ENCODE results near the gene VPS37C.
"Not testable (repeated sequence)": the region's sequence is repeated elsewhere in the genome, so short reads cannot be mapped to it uniquely, and the experiment has no call there.

The VPS37C gene

GRCh38 chr11:61161190-61162091, at the start of gene VPS37C:
VPS37C (minus strand) TSS chr11:61161426; CDS start chr11:61138829, 22,597 bp downstream.
- Histone ChIP-seq H3K36me3 (replicated peaks) (peaks cover 6% of the 10 kb centered on the region), H3K4me1 (peaks cover 21% of the 10 kb centered on the region), H3K4me3 (peak within 1 kb of the TSS; percentile 54), H3K27me3 (ENCODE audit: low read depth) (no peaks in the 10 kb centered on the region), H3K9me3 (no peaks in the 10 kb centered on the region; the same call in 1 of the 2 replicates)
- DNase-seq (ENCODE audit: low spot score in 2 of 2), result peak; percentile 72 to 93
- in situ Hi-C loops (cut with MboI; ENCODE audit: low sequenced_read_pairs), result no loop called here

- in situ Hi-C loops (cut with MboI; ENCODE audit: low sequenced_read_pairs); H3K4me1 ChIP-seq; DNase-seq (ENCODE audit: low spot score in 2 of 2): not testable (repeated sequence)
Measured at GRCh38 chr11:61210629-61211028, 49.4 kb upstream of the VPS37C start.

GRCh38 chr11:61207636-61208310, 46.5 kb upstream of the VPS37C start:
- H3K4me3 ChIP-seq; DNase-seq (ENCODE audit: low spot score in 2 of 2); H3K36me3 ChIP-seq (replicated peaks); in situ Hi-C loops (cut with MboI; ENCODE audit: low sequenced_read_pairs); H3K4me1 ChIP-seq; H3K9me3 ChIP-seq; H3K27me3 ChIP-seq (ENCODE audit: low read depth): not testable (repeated sequence)

More at GRCh38 chr11:61210629-61211028, 49.4 kb upstream of the VPS37C start:
- not testable (repeated sequence) for H3K4me3 ChIP-seq; H3K9me3 ChIP-seq; H3K27me3 ChIP-seq (ENCODE audit: low read depth); H3K36me3 ChIP-seq (replicated peaks)

- DNase-seq (ENCODE audit: low spot score in 2 of 2); H3K27me3 ChIP-seq (ENCODE audit: low read depth); H3K4me3 ChIP-seq; H3K9me3 ChIP-seq; in situ Hi-C loops (cut with MboI; ENCODE audit: low sequenced_read_pairs); H3K4me1 ChIP-seq; H3K36me3 ChIP-seq (replicated peaks): not testable (repeated sequence)
Measured at GRCh38 chr11:61204502-61205059, 43.4 kb upstream of the VPS37C start.

GRCh38 chr11:61203873-61204272, 42.6 kb upstream of the VPS37C start:
- H3K4me1 ChIP-seq; H3K9me3 ChIP-seq; in situ Hi-C loops (cut with MboI; ENCODE audit: low sequenced_read_pairs); H3K4me3 ChIP-seq; H3K36me3 ChIP-seq (replicated peaks); DNase-seq (ENCODE audit: low spot score in 2 of 2); H3K27me3 ChIP-seq (ENCODE audit: low read depth): not testable (repeated sequence)

GRCh38 chr11:61202950-61203746, 41.9 kb upstream of the VPS37C start, which contains the start of gene PGA3:
PGA3 (plus strand) TSS chr11:61203515; CDS start chr11:61203565, 50 bp downstream.
- H3K27me3 ChIP-seq (ENCODE audit: low read depth); H3K4me1 ChIP-seq; in situ Hi-C loops (cut with MboI; ENCODE audit: low sequenced_read_pairs); H3K9me3 ChIP-seq; H3K4me3 ChIP-seq; DNase-seq (ENCODE audit: low spot score in 2 of 2); H3K36me3 ChIP-seq (replicated peaks): not testable (repeated sequence)

- H3K27me3 ChIP-seq (ENCODE audit: low read depth), result no peaks in the 10 kb centered on the region; the same call in 1 of the 2 replicates
- H3K4me1 ChIP-seq, result no peaks in the 10 kb centered on the region
- H3K36me3 ChIP-seq (replicated peaks), result no peaks in the 10 kb centered on the region
- DNase-seq (ENCODE audit: low spot score in 2 of 2), result no peak
- in situ Hi-C loops (cut with MboI; ENCODE audit: low sequenced_read_pairs), result no loop called here
- no peaks in the 10 kb centered on the region for H3K9me3 ChIP-seq
- no peak overlapping the region for H3K4me3 ChIP-seq
Measured at GRCh38 chr11:61201476-61201875, 40.2 kb upstream of the VPS37C start.

- DNase-seq (ENCODE audit: low spot score in 2 of 2), result no peak
- Histone ChIP-seq H3K36me3 (replicated peaks) (no peaks in the 10 kb centered on the region), H3K4me3 (no peak overlapping the region), H3K4me1 (no peaks in the 10 kb centered on the region), H3K9me3 (no peaks in the 10 kb centered on the region), H3K27me3 (ENCODE audit: low read depth) (peaks cover 2% of the 10 kb centered on the region; the same call in 1 of the 2 replicates)
- in situ Hi-C loops (cut with MboI; ENCODE audit: low sequenced_read_pairs), result no loop called here
Measured at GRCh38 chr11:61198948-61199523, 37.8 kb upstream of the VPS37C start.

GRCh38 chr11:61198361-61198760, 37.1 kb upstream of the VPS37C start:
- Histone ChIP-seq H3K27me3 (ENCODE audit: low read depth) (peaks cover 2% of the 10 kb centered on the region; the same call in 1 of the 2 replicates), H3K4me3 (no peak overlapping the region), H3K36me3 (replicated peaks) (no peaks in the 10 kb centered on the region), H3K4me1 (no peaks in the 10 kb centered on the region), H3K9me3 (no peaks in the 10 kb centered on the region)
- in situ Hi-C loops (cut with MboI; ENCODE audit: low sequenced_read_pairs), result no loop called here
- no peak for DNase-seq (ENCODE audit: low spot score in 2 of 2)

GRCh38 chr11:61195719-61196118, 34.5 kb upstream of the VPS37C start:
- Histone ChIP-seq H3K9me3 (no peaks in the 10 kb centered on the region; the same call in 1 of the 2 replicates), H3K4me1 (no peaks in the 10 kb centered on the region), H3K27me3 (ENCODE audit: low read depth) (peaks cover 2% of the 10 kb centered on the region; the same call in 1 of the 2 replicates), H3K36me3 (replicated peaks) (no peaks in the 10 kb centered on the region), H3K4me3 (no peak overlapping the region)
- no peak for DNase-seq (ENCODE audit: low spot score in 2 of 2)
- in situ Hi-C loops (cut with MboI; ENCODE audit: low sequenced_read_pairs), result no loop called here

GRCh38 chr11:61194981-61195695, 33.9 kb upstream of the VPS37C start:
- Histone ChIP-seq H3K9me3 (no peaks in the 10 kb centered on the region; the same call in 1 of the 2 replicates), H3K4me3 (no peak overlapping the region), H3K27me3 (ENCODE audit: low read depth) (peaks cover 2% of the 10 kb centered on the region; the same call in 1 of the 2 replicates), H3K4me1 (no peaks in the 10 kb centered on the region), H3K36me3 (replicated peaks) (no peaks in the 10 kb centered on the region)
- in situ Hi-C loops (cut with MboI; ENCODE audit: low sequenced_read_pairs), result no loop called here
- no peak for DNase-seq (ENCODE audit: low spot score in 2 of 2)

GRCh38 chr11:61194169-61194671, 33.0 kb upstream of the VPS37C start:
- no peak for DNase-seq (ENCODE audit: low spot score in 2 of 2)
- H3K4me1 ChIP-seq, result no peaks in the 10 kb centered on the region
- no peaks in the 10 kb centered on the region for H3K36me3 ChIP-seq (replicated peaks)
- H3K27me3 ChIP-seq (ENCODE audit: low read depth), result peaks cover 2% of the 10 kb centered on the region; the same call in 1 of the 2 replicates
- no peak overlapping the region for H3K4me3 ChIP-seq
- in situ Hi-C loops (cut with MboI; ENCODE audit: low sequenced_read_pairs), result no loop called here
- H3K9me3 ChIP-seq, result no peaks in the 10 kb centered on the region; the same call in 1 of the 2 replicates

Measured in HAP-1 (cell line).